GM08714 (cell line): ENCODE results near the gene VASP.

ENCODE experiments used
- H3K4me3 ChIP-seq: fragments of 200-500 bp; sonication (Bioruptor generic); 2 replicates; pipeline ENCODE4 v1.5.1; 2014; ENCODE audit warnings: mild to moderate bottlenecking, low read length, inconsistent platforms
- ZNF274 ChIP-seq: IDR thresholded peaks from 2 replicates; pipeline ENCODE4 v1.6.1; 2012; ENCODE audit warnings: mild to moderate bottlenecking, low read depth, low read length

VASP gene

GRCh38 chr19:45523642-45524256 lies 16.5 kb downstream of the VASP start:
- no peak for TF ChIP-seq ZNF274
- H3K4me3 ChIP-seq = no peak overlapping the region

GRCh38 chr19:45524575-45525129 lies 17.4 kb downstream of the VASP start:
- no peak for TF ChIP-seq ZNF274
- H3K4me3 ChIP-seq = no peak overlapping the region

DNA sequence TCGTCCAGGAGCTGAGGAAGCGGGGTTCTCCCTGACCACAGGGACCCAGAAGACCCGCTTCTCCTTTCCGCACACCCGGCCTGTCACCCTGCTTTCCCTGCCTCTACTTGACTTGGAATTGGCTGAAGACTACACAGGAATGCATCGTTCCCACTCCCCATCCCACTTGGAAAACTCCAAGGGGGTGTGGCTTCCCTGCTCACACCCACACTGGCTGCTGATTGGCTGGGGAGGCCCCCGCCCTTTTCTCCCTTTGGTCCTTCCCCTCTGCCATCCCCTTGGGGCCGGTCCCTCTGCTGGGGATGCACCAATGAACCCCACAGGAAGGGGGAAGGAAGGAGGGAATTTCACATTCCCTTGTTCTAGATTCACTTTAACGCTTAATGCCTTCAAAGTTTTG lies 18.9 kb downstream of the VASP start:
- no peak overlapping the region for H3K4me3 ChIP-seq
- no peak for TF ChIP-seq ZNF274

DNA sequence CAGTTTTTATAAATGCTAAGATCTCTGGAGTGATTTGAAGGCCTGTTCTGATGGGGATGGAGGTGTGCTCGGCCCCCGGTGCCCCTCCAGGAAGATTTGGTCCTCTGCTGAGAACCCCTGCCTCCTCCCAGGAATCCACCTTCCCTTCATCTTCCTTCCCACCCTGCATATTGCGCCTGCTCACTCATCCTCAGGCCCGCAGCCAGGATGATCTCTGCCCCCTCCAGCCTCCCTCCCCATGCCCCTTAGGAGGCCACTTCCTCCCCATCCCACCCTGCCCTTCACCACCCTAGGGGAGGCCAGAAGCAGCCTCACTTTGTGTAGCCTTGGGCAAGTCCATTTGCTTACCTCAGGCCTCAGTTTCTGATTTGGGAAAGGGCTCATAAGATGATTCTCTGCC lies 19.7 kb downstream of the VASP start:
- TF ChIP-seq ZNF274 = no peak
- no peak overlapping the region for H3K4me3 ChIP-seq

GRCh38 chr19:45527731-45528130 lies 20.5 kb downstream of the VASP start:
- no peak overlapping the region for H3K4me3 ChIP-seq
- TF ChIP-seq ZNF274 = no peak

- no peak overlapping the region for H3K4me3 ChIP-seq
- TF ChIP-seq ZNF274 = no peak
These were observed 21.0 kb downstream of the VASP start for GRCh38 chr19:45528149-45528743.

GRCh38 chr19:45528744-45529419 lies 21.6 kb downstream of the VASP start:
- H3K4me3 ChIP-seq = no peak overlapping the region

DNA sequence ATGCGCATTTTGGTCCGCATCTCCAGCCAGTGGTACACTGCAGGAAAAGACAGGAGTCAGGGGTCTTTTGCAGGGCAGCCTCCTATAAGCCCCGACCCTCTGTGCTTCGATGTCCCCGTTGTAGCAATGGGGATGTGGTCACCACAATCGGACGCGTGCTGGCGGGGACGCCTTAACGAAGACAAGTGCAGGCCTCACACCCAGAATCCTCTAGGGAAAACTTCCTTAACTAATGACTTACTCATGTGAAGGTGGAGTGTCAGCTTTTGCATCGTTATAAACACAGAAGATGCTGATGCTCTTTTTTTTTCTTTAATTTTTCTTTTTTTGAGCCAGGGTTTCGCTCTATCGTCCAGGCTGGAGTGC lies 22.1 kb downstream of the VASP start:
- no peak overlapping the region for H3K4me3 ChIP-seq
- TF ChIP-seq ZNF274 = no peak

More at GRCh38 chr19:45528744-45529419, 21.6 kb downstream of the VASP start:
- no peak for TF ChIP-seq ZNF274

- no peak for TF ChIP-seq ZNF274
- no peak overlapping the region for H3K4me3 ChIP-seq
These were observed 24.1 kb downstream of the VASP start for GRCh38 chr19:45531349-45531748.

GRCh38 chr19:45539459-45539858 lies 32.2 kb downstream of the VASP start:
- H3K4me3 ChIP-seq = no peak overlapping the region
- TF ChIP-seq ZNF274 = no peak

GRCh38 chr19:45542234-45542668 lies 35.0 kb downstream of the VASP start:
- TF ChIP-seq ZNF274 = no peak

DNA sequence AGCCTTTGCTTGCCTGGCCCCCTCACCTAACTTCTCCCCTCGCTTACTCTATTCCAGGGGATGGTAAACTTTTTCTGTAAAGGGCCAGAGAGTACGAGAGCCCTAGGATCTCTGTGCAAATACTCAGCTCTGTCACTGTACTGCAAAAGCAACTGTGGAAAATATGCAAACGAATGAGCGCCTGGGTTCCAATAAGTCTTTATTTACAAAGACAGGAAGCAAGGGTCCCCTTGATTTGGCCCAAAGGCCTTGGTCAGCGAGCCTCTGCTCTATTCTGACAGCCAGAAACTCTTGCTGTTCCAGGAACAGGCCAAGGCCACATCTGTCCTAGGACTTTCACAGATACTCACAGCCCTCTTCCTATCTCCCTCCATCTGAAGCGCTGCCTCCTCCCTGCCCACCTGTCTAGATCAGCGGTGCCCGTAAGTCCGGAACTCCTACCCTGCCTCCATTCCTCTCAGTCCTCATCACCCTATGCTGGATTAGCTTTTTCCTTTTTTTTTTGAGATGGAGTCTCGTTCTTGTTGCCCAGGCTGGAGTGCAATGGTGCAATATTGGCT lies 40.0 kb downstream of the VASP start:
- H3K4me3 ChIP-seq = no peak overlapping the region
- TF ChIP-seq ZNF274 = no peak

More at GRCh38 chr19:45542234-45542668, 35.0 kb downstream of the VASP start:
- H3K4me3 ChIP-seq = no peak overlapping the region

DNA sequence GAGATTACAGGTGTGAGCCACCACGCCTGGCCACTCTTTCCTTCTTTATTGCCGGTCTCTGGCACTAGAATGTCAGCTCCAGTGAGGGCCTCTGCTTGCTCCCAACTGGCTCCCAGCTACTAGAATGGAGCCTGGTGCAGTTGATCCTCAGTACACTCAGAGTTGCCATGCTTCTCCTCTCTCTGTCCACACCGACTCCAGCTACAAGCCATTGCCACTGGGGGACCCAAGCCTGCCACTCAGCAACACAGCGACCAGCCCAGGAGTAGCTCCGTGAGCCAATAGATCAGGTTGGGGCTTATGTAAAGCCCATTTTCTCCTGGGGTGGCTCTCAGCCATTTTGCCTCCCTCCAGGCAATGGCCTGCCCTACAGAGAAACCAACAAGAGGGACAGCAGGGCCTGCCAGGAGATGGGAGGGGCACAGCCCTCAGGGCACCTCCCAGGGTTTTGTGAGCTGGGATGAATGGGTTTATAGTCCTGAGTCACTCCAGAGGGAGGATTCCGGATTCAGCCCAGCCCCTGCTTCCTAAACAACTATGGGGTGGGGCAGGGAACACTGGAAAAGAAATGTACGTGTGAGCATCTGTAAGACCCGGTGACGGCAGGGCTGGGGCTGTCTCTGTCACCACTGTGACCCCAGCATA lies 40.8 kb downstream of the VASP start:
- H3K4me3 ChIP-seq = no peak overlapping the region
- TF ChIP-seq ZNF274 = no peak

- TF ChIP-seq ZNF274 = no peak
- H3K4me3 ChIP-seq = no peak overlapping the region
These were observed 46.2 kb downstream of the VASP start for GRCh38 chr19:45553464-45553863.
